ENCODE results near the gene KCNQ4. TPM values are rescaled to one million over a fixed set of nuclear protein-coding genes. Genes with fewer than 3 reads are reported as not detected.

KCNQ4 gene
- total RNA-seq, 1 experiment from 2014 or later = 0.74 TPM

DNA sequence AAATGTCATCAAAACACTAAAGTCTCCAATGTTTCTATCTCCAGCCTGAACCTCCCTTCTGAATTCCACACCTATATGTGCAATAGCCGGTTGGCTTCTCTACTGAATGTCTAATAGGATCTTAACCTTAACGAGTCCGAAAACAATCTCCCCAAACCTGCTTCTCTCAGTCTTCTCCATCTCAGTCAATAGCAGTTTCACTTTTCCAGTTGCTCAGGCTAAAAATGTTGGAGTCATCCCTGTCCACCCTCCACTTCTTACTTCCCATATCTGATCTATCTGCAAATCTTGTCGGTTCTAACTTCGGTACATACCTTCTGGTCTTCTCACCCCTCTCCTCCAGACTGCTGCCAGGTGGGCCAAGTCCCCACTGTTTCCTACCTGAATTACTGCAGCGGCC is 104.1 kb downstream of the KCNQ4 start:
- DNase-seq (ENCODE audit: low spot score) = no peak

Small RNA genes lying within 50 kb of the gene (small RNA-seq; reads per million reads assigned to genes)
- 1.2 reads per million, percentile 45 among the genes with 10 or more reads in this experiment for gene MIR30C1
- 30.8 reads per million, percentile 93 among the genes with 10 or more reads in this experiment for gene MIR30E
- gene RN7SL326P = not detected

Other genes starting within 250 kb of the KCNQ4 start
- 0.05 TPM in 1 of 2 replicates, not detected in the other for gene RIMS3, start 118.1 kb upstream of the KCNQ4 start, total RNA-seq (2014; rRNA removed; shearing (Covaris generic))
- gene NFYC, start 92.1 kb upstream of the KCNQ4 start, total RNA-seq (2014; rRNA removed; shearing (Covaris generic)) = 42.6 and 43.5 TPM in 2 replicates
- gene CITED4, start 78.6 kb downstream of the KCNQ4 start, total RNA-seq (2014; rRNA removed; shearing (Covaris generic)) = 3.1 and 6.4 TPM in 2 replicates
- 30.6 and 40.1 TPM in 2 replicates for gene CTPS1, start 195.9 kb downstream of the KCNQ4 start, total RNA-seq (2014; rRNA removed; shearing (Covaris generic))
- 0.23 TPM in 2 replicates for gene SLFNL1, start 237.9 kb downstream of the KCNQ4 start, total RNA-seq (2014; rRNA removed; shearing (Covaris generic))

Data from HT-29 (cell line).